ENCODE measurements around the gene ITSN1.

- no peak for TF ChIP-seq CTCF (IDR thresholded peaks at IDR 0.05)
- no peak for TF ChIP-seq POLR2A (IDR thresholded peaks at IDR 0.05)
Observed at GRCh38 chr21:33690874-33691273, 48.6 kb downstream of the ITSN1 start.

All from tibial nerve (tissue), 3 donors.